Breast epithelium (tissue), 4 donors: ENCODE data around the gene TSC22D3. TPM values are rescaled to one million over a fixed set of nuclear protein-coding genes. Genes with fewer than 3 reads are reported as not detected.

Experiments
- DNase-seq, 2 donors: peaks; one replicate each; pipeline ENCODE4 v3.0.0-alpha.2; 2019; ENCODE audit warnings: low spot score in 2 of 2
- H3K27ac ChIP-seq, 2 donors: fragments of 200-600 bp; sonication (generic) in 1 of 2; one replicate each; pipeline ENCODE4 v1.5.1; 2016 to 2019; ENCODE audit warnings: mild to moderate bottlenecking in 1 of 2
- H3K27me3 ChIP-seq, 2 donors: fragments of 200-600 bp; sonication (generic) in 1 of 2; one replicate each; pipeline versions ENCODE4 v1.5.1 to v1.6.0; 2017 to 2019; ENCODE audit warnings: control low read depth in 1 of 2, mild to moderate bottlenecking in 1 of 2
- H3K36me3 ChIP-seq: fragments of 200-600 bp; one replicate; pipeline ENCODE4 v1.5.1; 2019
- H3K4me1 ChIP-seq, 2 donors: fragments of 200-600 bp; sonication (generic); one replicate each; pipeline ENCODE4 v1.5.1; 2016 to 2019; ENCODE audit warnings: control low read depth in 1 of 2
- H3K4me3 ChIP-seq, 3 donors: fragments of 200-600 bp; sonication (generic); 1 replicate in 2 of 3; 2 replicates in 1 of 3; pipeline ENCODE4 v1.5.1; 2016 to 2019; ENCODE audit warnings: mild to moderate bottlenecking in 3 of 3, moderate library complexity in 2 of 3
- H3K9me3 ChIP-seq, 2 donors: fragments of 200-600 bp; sonication (generic) in 1 of 2; one replicate each; pipeline ENCODE4 v1.5.1; 2016 to 2019; ENCODE audit warnings: control low read depth in 1 of 2
- CTCF ChIP-seq, 3 donors: fragments of 450-650 bp; IDR thresholded peaks; one replicate each; pipeline ENCODE4 v1.5.1; 2016 to 2017; ENCODE audit warnings: antibody characterized with exemption in 3 of 3, mild to moderate bottlenecking in 3 of 3, moderate library complexity in 3 of 3
- POLR2A ChIP-seq: fragments of 450-650 bp; IDR thresholded peaks from one replicate; pipeline ENCODE4 v1.6.1; 2016; ENCODE audit warnings: antibody characterized with exemption, mild to moderate bottlenecking, moderate library complexity
- POLR2AphosphoS5 ChIP-seq, 3 donors: sonication (generic); formaldehyde crosslinking; IDR thresholded peaks; one replicate each; pipeline ENCODE4 v1.6.1; 2017; ENCODE audit warnings: antibody characterized with exemption in 3 of 3
- intact Hi-C: fragments of 100-400 bp; cut with DNase I; formaldehyde crosslinking; loops from one replicate; pipeline ENCODE4 v1.15.1; 2023; ENCODE audit warnings: low total_unique reads
- total RNA-seq, 3 donors: library from RNA; depleted of rRNA; stranded (reverse); fragments of >200 nt; gene quantifications; one replicate each; pipeline ENCODE4 v1.1.0, GENCODE V29; 2016

TSC22D3 gene
- total RNA-seq, 3 donors from 2014 or later, result 606 to 1,046 (median 681) TPM

- peak overlapping the region; percentile 10 to 80 for H3K27ac ChIP-seq
These were observed 52.1 kb downstream of the TSC22D3 start for GRCh38 chrX:107723511-107723910.

GRCh38 chrX:107721966-107722707 lies 53.5 kb downstream of the TSC22D3 start:
- no peaks in the 10 kb centered on the region for H3K36me3 ChIP-seq
- TF ChIP-seq CTCF (IDR thresholded peaks at IDR 0.05) (no peak), POLR2A (no peak), POLR2AphosphoS5 (IDR thresholded peaks at IDR 0.05) (no peak)
- H3K4me1 ChIP-seq, result no peaks in the 10 kb centered on the region
- intact Hi-C loops, result no loop called here
- no peak overlapping the region for H3K4me3 ChIP-seq
- peaks cover 0 to 59% of the 10 kb centered on the region in 2 donors for H3K27me3 ChIP-seq
- no peaks in the 10 kb centered on the region for H3K9me3 ChIP-seq
- H3K27ac ChIP-seq, result peak overlapping the region; percentile 46 to 80
- DNase-seq, result no peak

More at GRCh38 chrX:107723511-107723910, 52.1 kb downstream of the TSC22D3 start:
- TF ChIP-seq POLR2AphosphoS5 (IDR thresholded peaks at IDR 0.05) (no peak), POLR2A (no peak), CTCF (IDR thresholded peaks at IDR 0.05) (no peak)
- Histone ChIP-seq H3K9me3 (no peaks in the 10 kb centered on the region), H3K4me3 (no peak overlapping the region), H3K27me3 (peaks cover 0 to 52% of the 10 kb centered on the region in 2 donors), H3K4me1 (no peaks in the 10 kb centered on the region), H3K36me3 (no peaks in the 10 kb centered on the region)
- intact Hi-C loops, result no loop called here
- no peak for DNase-seq

GRCh38 chrX:107721318-107721717 lies 54.3 kb downstream of the TSC22D3 start:
- no peak for DNase-seq
- intact Hi-C loops, result no loop called here
- Histone ChIP-seq H3K27ac (peak overlapping the region; percentile 46 to 80), H3K4me1 (no peaks in the 10 kb centered on the region), H3K9me3 (no peaks in the 10 kb centered on the region), H3K27me3 (peaks cover 0 to 67% of the 10 kb centered on the region in 2 donors), H3K36me3 (no peaks in the 10 kb centered on the region), H3K4me3 (no peak overlapping the region)
- TF ChIP-seq POLR2A, result no peak
- TF ChIP-seq CTCF (IDR thresholded peaks at IDR 0.05), result no peak
- TF ChIP-seq POLR2AphosphoS5 (IDR thresholded peaks at IDR 0.05), result no peak

- peak; percentile 50 to 83 (median 74) for TF ChIP-seq POLR2AphosphoS5 (IDR thresholded peaks at IDR 0.05)
- TF ChIP-seq POLR2A, result no peak
- TF ChIP-seq CTCF (IDR thresholded peaks at IDR 0.05), result peak; percentile 79 to 98 (median 93)
- Histone ChIP-seq H3K4me3 (peak overlapping the region in 1 of 3 donors; percentile 83), H3K4me1 (no peaks in the 10 kb centered on the region), H3K36me3 (no peaks in the 10 kb centered on the region), H3K27ac (peak overlapping the region; percentile 22 to 54), H3K27me3 (peaks cover 0 to 77% of the 10 kb centered on the region in 2 donors), H3K9me3 (no peaks in the 10 kb centered on the region)
- intact Hi-C loops, result loop anchor here (5.0 kb wide), 1 partner anchor 41 kb away; no protein-coding TSS in a partner anchor
- peak in 1 of 2 donors; percentile 87 for DNase-seq
These were observed 57.4 kb downstream of the TSC22D3 start for GRCh38 chrX:107718156-107718621.
